Lower leg skin (tissue), 3 donors: Measurements from ENCODE around the gene GATB.

Experiments
- CTCF ChIP-seq, 3 donors: fragments of 450-650 bp; IDR thresholded peaks; one replicate each; pipeline ENCODE4 v1.5.1; 2016; ENCODE audit warnings: antibody characterized with exemption in 3 of 3, mild to moderate bottlenecking in 3 of 3, moderate library complexity in 2 of 3
- POLR2A ChIP-seq, 2 donors: fragments of 450-650 bp; IDR thresholded peaks; one replicate each; pipeline ENCODE4 v1.6.1; 2016 to 2017; ENCODE audit warnings: antibody characterized with exemption in 2 of 2, mild to moderate bottlenecking in 1 of 2, moderate library complexity in 1 of 2

GRCh38 chr4:151808120-151808529 is 47.3 kb upstream of the GATB start:
- TF ChIP-seq CTCF (IDR thresholded peaks at IDR 0.05) = no peak
- TF ChIP-seq POLR2A (IDR thresholded peaks at IDR 0.05) = no peak
